ENCODE data around the gene WNT11.
A peak's percentile ranks its signal among the peaks of the same experiment; 100 is the strongest.

Gene WNT11

DNA sequence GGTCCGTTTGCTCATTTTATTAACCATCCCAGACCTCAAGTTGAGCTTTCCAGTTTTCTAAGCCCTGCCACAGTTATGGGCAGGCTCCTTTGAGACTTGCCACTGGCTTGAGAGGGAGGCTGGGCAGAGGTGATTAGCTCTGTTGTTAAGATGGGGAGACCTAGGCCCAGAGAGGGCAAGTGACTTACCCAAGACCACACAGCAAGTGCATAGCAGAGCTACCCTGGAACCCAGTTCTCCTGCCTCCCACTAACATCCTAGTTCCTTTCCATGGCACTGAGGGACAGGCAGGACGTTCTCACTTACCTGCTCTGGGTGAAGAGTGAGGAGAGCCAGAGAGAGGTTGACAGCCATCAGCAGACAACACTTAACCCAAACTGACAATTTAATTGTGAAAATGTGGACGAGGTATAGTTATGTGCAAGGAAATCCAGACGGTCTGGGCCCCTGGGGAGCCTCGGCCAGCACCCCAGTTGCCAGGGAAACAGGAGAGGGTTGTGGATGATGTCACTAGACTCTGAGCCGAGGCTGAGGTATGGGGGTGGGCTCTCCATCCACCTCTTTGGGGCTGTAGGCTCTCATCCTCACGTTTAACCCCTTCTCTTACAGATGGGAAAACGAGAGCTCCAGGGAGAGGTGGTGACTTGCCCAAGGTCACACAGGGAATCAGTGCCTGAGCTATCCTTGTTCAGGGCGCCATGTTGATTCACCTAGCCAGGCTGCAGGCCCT, 12.3 kb upstream of the WNT11 start:
- DNase-seq (ENCODE audit: low read depth in 3 of 3) = no peak

- DNase-seq (ENCODE audit: low read depth in 3 of 3) = no peak
These were observed 11.4 kb upstream of the WNT11 start for GRCh38 chr11:76217653-76218160.

DNA sequence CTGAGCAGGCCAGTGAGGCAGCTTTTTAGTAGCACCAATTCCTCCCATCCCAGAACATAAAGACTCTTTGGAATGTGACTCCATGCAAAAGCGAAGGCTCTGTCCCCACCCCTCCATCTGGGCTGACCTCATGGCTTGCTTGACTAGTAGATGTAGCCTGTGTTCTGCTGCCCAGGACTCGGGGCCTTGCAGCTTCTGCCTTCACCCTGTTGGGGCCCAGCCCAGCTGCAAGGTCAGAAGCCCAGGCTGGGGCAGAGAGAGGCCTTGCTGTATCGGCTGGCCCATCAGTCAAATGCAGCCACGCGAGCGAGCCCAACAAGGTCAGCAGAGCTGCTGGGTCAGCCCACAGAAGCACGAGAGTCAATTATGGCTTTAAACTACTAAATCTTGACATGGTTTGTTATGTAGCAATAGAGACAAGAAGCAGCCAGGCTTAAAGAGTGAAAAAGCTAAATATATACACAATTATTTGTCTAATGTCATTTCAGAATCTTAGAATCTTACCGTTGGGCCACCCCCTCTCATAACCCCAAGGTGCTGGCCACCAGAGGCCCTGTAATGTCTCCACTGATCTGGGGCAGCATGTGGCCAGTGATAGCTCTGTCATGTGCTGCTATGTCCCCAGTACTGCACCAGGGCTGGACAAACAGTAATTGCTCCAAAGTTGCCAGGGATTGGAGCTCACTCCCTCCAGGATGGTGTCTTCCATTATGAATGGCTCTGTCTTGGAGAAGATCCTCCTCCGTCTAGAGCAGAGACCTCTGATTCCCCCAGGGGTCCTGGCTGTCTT, 10.4 kb upstream of the WNT11 start:
- DNase-seq (ENCODE audit: low read depth in 3 of 3) = no peak

- no peak for DNase-seq (ENCODE audit: low read depth in 3 of 3)
These were observed 9.6 kb upstream of the WNT11 start for GRCh38 chr11:76215941-76216340.

DNA sequence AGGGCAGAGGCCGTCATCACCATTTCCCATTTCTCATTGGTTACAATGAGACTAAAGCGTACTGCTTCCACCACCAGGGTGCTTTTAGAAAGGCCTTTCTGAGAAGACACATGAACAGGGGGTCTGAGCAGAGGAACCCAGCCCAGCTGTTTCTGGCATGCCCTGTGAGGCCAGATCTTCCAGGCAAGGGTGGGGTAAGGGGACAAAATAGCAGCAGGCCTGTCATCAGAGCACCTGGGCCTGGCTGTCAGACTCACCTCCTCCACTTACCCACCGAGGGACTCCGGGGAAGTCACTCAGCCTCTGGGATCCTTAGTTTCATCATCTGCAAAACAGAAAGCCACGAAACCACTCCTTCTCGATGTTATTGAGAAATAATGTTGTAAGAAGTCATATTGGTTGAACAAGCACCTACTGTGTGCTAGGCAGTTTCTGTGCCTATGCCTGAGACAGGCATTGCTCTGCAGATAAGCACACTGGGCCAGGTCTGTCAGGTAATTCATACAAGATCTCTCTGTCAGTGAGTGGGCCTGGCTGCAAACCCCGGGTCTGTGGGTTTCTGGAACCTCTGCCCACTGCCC, 8.8 kb upstream of the WNT11 start:
- no peak for DNase-seq (ENCODE audit: low read depth in 3 of 3)

GRCh38 chr11:76214186-76214585, 7.9 kb upstream of the WNT11 start:
- DNase-seq (ENCODE audit: low read depth in 3 of 3) = no peak

DNA sequence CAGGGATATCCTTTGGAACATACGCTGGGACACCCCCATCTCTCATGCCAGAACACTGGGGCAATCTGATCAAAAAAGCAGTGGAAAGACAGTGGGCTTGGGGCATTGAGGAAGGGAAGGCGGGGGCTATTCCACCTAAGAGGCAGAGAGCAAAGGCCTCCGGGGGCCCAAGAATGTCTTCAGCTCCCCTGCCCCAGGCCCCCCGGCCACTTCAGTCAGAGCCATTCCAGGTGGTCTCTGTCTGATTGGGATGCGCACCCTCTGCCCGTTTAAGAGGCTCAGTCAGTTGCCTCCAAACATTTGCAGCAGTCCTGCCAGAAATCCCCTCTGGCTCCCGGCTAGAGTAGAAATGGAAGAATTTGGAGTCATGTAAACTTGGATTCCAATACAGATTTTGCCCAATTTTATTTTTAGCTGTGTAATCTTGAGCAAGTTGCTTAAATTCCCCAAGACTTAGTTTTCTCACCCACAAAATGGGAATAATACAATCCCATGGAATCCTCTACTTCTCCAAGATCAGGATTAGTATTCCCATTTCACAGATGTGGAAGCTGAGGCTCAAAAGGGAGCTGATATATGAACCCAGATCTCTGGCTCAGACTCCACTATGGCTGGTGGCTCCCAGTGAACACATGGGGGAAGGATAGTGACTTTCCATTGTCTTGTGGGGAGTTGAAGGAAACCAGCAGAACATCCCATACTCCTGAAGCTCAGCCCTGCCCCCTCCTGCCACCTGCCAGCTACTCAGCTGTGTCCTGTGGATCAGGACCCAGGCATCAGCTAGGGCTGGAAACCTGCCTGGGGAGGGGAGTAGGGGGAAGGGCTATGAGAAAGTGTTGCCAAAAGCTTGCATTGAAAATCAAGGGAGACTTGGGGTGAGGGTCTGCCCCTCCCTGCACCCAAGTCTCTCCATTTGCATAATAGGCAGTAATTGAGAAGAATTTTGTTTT, 6.1 kb upstream of the WNT11 start:
- no peak for DNase-seq (ENCODE audit: low read depth in 3 of 3)

GRCh38 chr11:76210931-76211851, 4.9 kb upstream of the WNT11 start:
- no peak for DNase-seq (ENCODE audit: low read depth in 3 of 3)

DNA sequence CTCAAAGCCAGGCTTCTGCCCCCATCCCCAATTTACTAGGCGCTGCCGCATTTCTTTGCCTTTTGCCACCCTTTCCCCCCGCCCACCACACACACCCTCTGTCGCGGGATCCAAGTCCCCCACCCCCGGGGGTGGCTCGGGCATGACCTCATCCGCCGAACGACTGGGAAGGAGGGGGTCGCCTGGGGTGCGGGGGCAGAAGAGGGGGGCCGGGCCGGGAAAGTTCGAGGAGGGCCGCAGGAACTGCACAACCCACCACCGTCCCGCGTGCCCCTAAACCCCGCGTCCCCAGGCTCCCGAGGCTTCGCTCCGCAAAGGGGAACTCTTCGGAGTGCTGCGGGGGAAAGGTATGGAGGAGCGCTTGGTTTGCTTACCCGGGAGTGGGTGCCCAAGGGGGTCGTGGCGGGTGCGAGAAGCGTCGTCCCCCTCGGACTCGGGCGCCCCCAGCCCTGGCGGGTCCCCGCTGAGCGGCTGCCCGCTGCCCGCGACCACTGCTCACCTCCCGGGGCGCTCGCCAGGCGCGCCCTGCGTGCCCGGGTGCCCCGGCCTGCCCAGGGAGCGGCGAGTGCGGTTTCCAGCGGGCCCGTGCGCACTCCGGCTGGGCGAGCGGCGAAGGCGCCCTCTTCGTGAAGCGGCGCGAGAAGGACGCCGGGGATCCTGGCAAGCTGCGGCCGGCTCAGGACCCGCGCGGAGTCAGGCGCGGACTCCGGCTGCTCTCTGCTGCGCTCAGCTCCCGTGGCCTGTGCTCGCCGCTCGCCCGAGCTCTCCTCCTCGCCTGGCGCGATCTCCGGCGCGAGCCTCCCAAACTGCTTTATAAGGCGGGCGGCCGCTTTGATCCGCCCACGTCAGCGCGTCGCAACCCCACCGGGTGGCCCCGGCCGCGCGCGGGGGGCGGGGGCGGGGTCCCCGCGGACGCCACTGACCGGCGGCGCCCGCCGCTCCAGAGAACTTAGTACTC, 4.0 kb upstream of the WNT11 start:
- DNase-seq (ENCODE audit: low read depth in 3 of 3) = no peak

GRCh38 chr11:76209375-76209972, 3.2 kb upstream of the WNT11 start:
- peak in 1 of 3 experiments; percentile 26 for DNase-seq (ENCODE audit: low read depth in 3 of 3)

- peak; percentile 63 to 76 (median 64) for DNase-seq (ENCODE audit: low read depth in 3 of 3)
These were observed 2.4 kb upstream of the WNT11 start for GRCh38 chr11:76208438-76209374.

GRCh38 chr11:76207642-76208401, 1.5 kb upstream of the WNT11 start:
- peak; percentile 42 to 74 (median 63) for DNase-seq (ENCODE audit: low read depth in 3 of 3)

DNA sequence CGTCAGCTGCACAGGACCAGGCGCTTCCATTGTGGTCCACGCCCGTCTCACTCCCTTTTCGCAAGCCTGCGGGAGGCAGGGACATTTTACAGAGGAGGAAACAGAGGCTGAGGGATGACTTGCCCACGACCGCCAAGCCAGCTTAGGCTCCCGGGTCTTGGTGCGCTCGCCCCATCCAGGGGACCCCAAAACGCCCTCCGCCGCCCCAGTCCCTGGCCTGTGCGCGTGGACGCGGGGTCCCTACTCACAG, 300 bp downstream of the WNT11 start:
- DNase-seq (ENCODE audit: low read depth in 3 of 3) = no peak

- DNase-seq (ENCODE audit: low read depth in 3 of 3) = no peak
These were observed 838 bp downstream of the WNT11 start for GRCh38 chr11:76205252-76206076.

- no peak for DNase-seq (ENCODE audit: low read depth in 3 of 3)
These were observed 2.4 kb downstream of the WNT11 start for GRCh38 chr11:76203937-76204336.
